DMS114 treated with DMSO at 0.1 percent for 48 hours (cell line): ENCODE measurements around the gene SMIM41.
"Not testable (repeated sequence)": the region's sequence is repeated elsewhere in the genome, so short reads cannot be mapped to it uniquely, and the experiment has no call there.

Experiments used
- DNase-seq: peaks from one replicate; lab custom pipeline; 2025; ENCODE audit not compliant: unreplicated experiment; lab: John Stamatoyannopoulos, UW

SMIM41 gene

GRCh38 chr12:52084491-52085231, 5.2 kb downstream of the SMIM41 start:
- DNase-seq = no peak

GRCh38 chr12:52085682-52086180, 6.2 kb downstream of the SMIM41 start:
- no peak for DNase-seq

GRCh38 chr12:52086366-52086765, 6.9 kb downstream of the SMIM41 start:
- DNase-seq = no peak

GRCh38 chr12:52086944-52087835, 7.7 kb downstream of the SMIM41 start:
- no peak for DNase-seq

GRCh38 chr12:52087961-52088820, 8.7 kb downstream of the SMIM41 start:
- no peak for DNase-seq

GRCh38 chr12:52089491-52089890, 10.0 kb downstream of the SMIM41 start:
- no peak for DNase-seq

- no peak for DNase-seq
These were observed 10.8 kb downstream of the SMIM41 start for GRCh38 chr12:52090291-52090690.

- no peak for DNase-seq
These were observed 11.6 kb downstream of the SMIM41 start for GRCh38 chr12:52091061-52091460.

GRCh38 chr12:52091869-52092268, 12.4 kb downstream of the SMIM41 start:
- DNase-seq = no peak

- DNase-seq = no peak
These were observed 13.8 kb downstream of the SMIM41 start for GRCh38 chr12:52093346-52093745.

GRCh38 chr12:52096332-52097044, 17.0 kb downstream of the SMIM41 start:
- DNase-seq = no peak

- DNase-seq = no peak
These were observed 17.7 kb downstream of the SMIM41 start for GRCh38 chr12:52097045-52097666.

GRCh38 chr12:52104431-52105089, 25.1 kb downstream of the SMIM41 start:
- DNase-seq = not testable (repeated sequence)

- DNase-seq = not testable (repeated sequence)
These were observed 37.0 kb downstream of the SMIM41 start for GRCh38 chr12:52116222-52117125.

- not testable (repeated sequence) for DNase-seq
These were observed 38.4 kb downstream of the SMIM41 start for GRCh38 chr12:52117806-52118475.

- DNase-seq = no peak
These were observed 40.1 kb downstream of the SMIM41 start for GRCh38 chr12:52119398-52120254.
